ENCODE data around the gene LRG1.

LRG1 gene

GRCh38 chr19:4488496-4488895, 51.3 kb downstream of the LRG1 start:
- DNase-seq (ENCODE audit: low read depth): no peak
- no peak overlapping the region for H3K4me3 ChIP-seq (ENCODE audit: control insufficient read depth, low read depth, low read length)
- TF ChIP-seq CTCF (IDR thresholded peaks at IDR 0.05; ENCODE audit: control insufficient read depth, insufficient read depth, low read depth, low read length, missing control alignments): no peak

GRCh38 chr19:4487572-4487971, 52.3 kb downstream of the LRG1 start:
- no peak overlapping the region for H3K4me3 ChIP-seq (ENCODE audit: control insufficient read depth, low read depth, low read length)
- no peak for TF ChIP-seq CTCF (IDR thresholded peaks at IDR 0.05; ENCODE audit: control insufficient read depth, insufficient read depth, low read depth, low read length, missing control alignments)
- DNase-seq (ENCODE audit: low read depth): no peak
